Measurements from ENCODE around the gene CCT8.

GRCh38 chr21:29018540-29018939 lies 54.9 kb downstream of the CCT8 start:
- no peak for TF ChIP-seq CTCF (IDR thresholded peaks at IDR 0.05; ENCODE audit: poor library complexity, severe bottlenecking)
- no peak for TF ChIP-seq EP300 (conservative IDR thresholded peaks at IDR 0.05; ENCODE audit: poor library complexity, severe bottlenecking)
- no peak for TF ChIP-seq SMC3 (conservative IDR thresholded peaks at IDR 0.05; ENCODE audit: poor library complexity)
- TF ChIP-seq RAD21 (conservative IDR thresholded peaks at IDR 0.05), result no peak
- TF ChIP-seq EZH2 (IDR thresholded peaks at IDR 0.05; ENCODE audit: borderline replicate concordance, insufficient read depth, low read length, poor library complexity, severe bottlenecking), result no peak
- TF ChIP-seq POLR2AphosphoS5 (IDR thresholded peaks at IDR 0.05), result no peak
- no peak for TF ChIP-seq REST (IDR thresholded peaks at IDR 0.05; ENCODE audit: borderline replicate concordance)
- no peak for TF ChIP-seq TAF1 (IDR thresholded peaks at IDR 0.05; ENCODE audit: low read depth)
- no peak for TF ChIP-seq MXI1 (conservative IDR thresholded peaks at IDR 0.05; ENCODE audit: poor library complexity, severe bottlenecking)

Data from neural cell (in vitro differentiated cells).